Measurements from ENCODE around the gene TBL1XR1.

Gene TBL1XR1

DNA sequence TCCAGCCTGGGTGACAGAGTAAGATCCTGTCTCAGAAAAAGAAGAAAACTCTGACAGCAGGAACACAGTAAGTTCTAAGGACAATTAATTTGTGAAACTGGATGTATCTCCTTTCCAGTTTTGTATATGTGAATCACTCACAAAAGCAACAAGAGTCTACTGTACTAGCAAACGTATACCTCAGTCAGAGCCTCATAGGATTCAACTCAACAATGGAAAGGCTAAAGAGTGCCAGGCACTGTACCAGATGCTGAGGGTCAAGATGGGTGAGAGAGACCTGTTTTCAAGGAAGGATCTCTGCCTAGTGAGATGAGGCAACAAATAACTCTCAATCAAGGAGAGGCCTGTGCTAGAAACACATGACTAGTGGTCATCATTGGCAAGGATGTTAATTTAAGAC, 14.9 kb downstream of the TBL1XR1 start:
- H3K4me3 ChIP-seq (IDR thresholded peaks at IDR 0.05; ENCODE audit: insufficient read depth, low read depth, low read length), result no peak overlapping the region
- no peak overlapping the region for H3K9ac ChIP-seq
- no peak overlapping the region for H2AFZ ChIP-seq (ENCODE audit: low read depth)
- no peak overlapping the region for H3K27ac ChIP-seq
- TF ChIP-seq, protein P1, sequence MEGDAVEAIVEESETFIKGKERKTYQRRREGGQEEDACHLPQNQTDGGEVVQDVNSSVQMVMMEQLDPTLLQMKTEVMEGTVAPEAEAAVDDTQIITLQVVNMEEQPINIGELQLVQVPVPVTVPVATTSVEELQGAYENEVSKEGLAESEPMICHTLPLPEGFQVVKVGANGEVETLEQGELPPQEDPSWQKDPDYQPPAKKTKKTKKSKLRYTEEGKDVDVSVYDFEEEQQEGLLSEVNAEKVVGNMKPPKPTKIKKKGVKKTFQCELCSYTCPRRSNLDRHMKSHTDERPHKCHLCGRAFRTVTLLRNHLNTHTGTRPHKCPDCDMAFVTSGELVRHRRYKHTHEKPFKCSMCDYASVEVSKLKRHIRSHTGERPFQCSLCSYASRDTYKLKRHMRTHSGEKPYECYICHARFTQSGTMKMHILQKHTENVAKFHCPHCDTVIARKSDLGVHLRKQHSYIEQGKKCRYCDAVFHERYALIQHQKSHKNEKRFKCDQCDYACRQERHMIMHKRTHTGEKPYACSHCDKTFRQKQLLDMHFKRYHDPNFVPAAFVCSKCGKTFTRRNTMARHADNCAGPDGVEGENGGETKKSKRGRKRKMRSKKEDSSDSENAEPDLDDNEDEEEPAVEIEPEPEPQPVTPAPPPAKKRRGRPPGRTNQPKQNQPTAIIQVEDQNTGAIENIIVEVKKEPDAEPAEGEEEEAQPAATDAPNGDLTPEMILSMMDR (conservative IDR thresholded peaks at IDR 0.05; ENCODE audit: low read depth, low read length), result no peak
- H4K20me1 ChIP-seq (ENCODE audit: insufficient read depth), result peaks cover 98% of the 10 kb centered on the region
- no peak overlapping the region for H3K4me2 ChIP-seq
- no peaks in the 10 kb centered on the region for H3K36me3 ChIP-seq (ENCODE audit: insufficient read depth)
- no peaks in the 10 kb centered on the region for H3K27me3 ChIP-seq (ENCODE audit: insufficient read depth, low read depth)
- H3K4me1 ChIP-seq (ENCODE audit: low read depth, poor library complexity, severe bottlenecking), result peaks cover 66% of the 10 kb centered on the region
- H3K79me2 ChIP-seq (ENCODE audit: insufficient read depth, low read depth), result peaks cover 100% of the 10 kb centered on the region

DNA sequence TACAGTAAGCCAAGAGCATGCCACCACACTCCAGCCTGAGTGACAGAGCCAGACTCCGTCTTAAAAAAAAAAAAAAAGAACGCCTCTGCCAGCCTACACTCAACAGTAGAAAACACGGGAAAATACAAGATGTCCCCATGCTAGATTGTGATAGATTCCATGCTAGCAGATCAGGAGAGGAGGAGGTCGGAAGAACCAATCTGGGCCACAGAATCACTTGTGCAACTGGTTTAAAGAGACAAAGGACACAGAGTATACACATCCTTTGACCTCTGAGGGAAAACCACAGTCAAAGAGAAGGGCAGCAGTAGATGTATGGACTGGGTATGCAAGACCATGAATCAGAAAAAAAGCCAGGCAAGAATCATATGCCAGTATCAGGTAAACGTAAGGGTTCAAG, 15.9 kb downstream of the TBL1XR1 start:
- TF ChIP-seq, protein P1 (conservative IDR thresholded peaks at IDR 0.05; ENCODE audit: low read depth, low read length), result no peak
- Histone ChIP-seq H3K4me2 (no peak overlapping the region), H3K4me3 (IDR thresholded peaks at IDR 0.05; ENCODE audit: insufficient read depth, low read depth, low read length) (no peak overlapping the region), H3K4me1 (ENCODE audit: low read depth, poor library complexity, severe bottlenecking) (peaks cover 58% of the 10 kb centered on the region), H4K20me1 (ENCODE audit: insufficient read depth) (peaks cover 96% of the 10 kb centered on the region), H3K9ac (no peak overlapping the region), H2AFZ (ENCODE audit: low read depth) (no peak overlapping the region), H3K27me3 (ENCODE audit: insufficient read depth, low read depth) (no peaks in the 10 kb centered on the region), H3K36me3 (ENCODE audit: insufficient read depth) (no peaks in the 10 kb centered on the region), H3K27ac (no peak overlapping the region), H3K79me2 (ENCODE audit: insufficient read depth, low read depth) (peaks cover 100% of the 10 kb centered on the region)

DNA sequence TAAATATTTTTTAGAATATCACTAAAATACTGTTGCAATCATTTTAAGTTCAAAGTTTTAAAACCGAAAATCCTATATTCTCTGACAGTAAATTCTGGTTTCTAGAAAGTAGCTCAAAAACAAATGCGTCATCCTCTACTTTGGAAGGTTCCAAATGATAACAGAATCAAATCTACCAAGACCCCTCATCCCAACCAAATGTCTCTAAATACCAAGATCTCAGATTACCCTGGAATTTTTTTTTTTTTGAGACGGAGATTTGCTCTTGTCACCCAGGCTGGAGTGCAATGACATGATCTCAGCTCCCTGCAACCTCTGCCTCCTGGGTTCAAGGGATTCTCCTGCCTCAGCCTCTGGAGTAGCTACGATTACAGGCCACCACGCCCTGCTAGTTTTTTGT, 16.8 kb downstream of the TBL1XR1 start:
- Histone ChIP-seq H3K4me1 (ENCODE audit: low read depth, poor library complexity, severe bottlenecking) (peaks cover 49% of the 10 kb centered on the region), H3K27ac (no peak overlapping the region), H3K9ac (no peak overlapping the region), H3K4me2 (no peak overlapping the region), H4K20me1 (ENCODE audit: insufficient read depth) (peaks cover 90% of the 10 kb centered on the region), H3K27me3 (ENCODE audit: insufficient read depth, low read depth) (no peaks in the 10 kb centered on the region), H2AFZ (ENCODE audit: low read depth) (no peak overlapping the region), H3K4me3 (IDR thresholded peaks at IDR 0.05; ENCODE audit: insufficient read depth, low read depth, low read length) (no peak overlapping the region), H3K79me2 (ENCODE audit: insufficient read depth, low read depth) (peaks cover 100% of the 10 kb centered on the region), H3K36me3 (ENCODE audit: insufficient read depth) (no peaks in the 10 kb centered on the region)
- TF ChIP-seq, protein P1 (conservative IDR thresholded peaks at IDR 0.05; ENCODE audit: low read depth, low read length), result no peak

DNA sequence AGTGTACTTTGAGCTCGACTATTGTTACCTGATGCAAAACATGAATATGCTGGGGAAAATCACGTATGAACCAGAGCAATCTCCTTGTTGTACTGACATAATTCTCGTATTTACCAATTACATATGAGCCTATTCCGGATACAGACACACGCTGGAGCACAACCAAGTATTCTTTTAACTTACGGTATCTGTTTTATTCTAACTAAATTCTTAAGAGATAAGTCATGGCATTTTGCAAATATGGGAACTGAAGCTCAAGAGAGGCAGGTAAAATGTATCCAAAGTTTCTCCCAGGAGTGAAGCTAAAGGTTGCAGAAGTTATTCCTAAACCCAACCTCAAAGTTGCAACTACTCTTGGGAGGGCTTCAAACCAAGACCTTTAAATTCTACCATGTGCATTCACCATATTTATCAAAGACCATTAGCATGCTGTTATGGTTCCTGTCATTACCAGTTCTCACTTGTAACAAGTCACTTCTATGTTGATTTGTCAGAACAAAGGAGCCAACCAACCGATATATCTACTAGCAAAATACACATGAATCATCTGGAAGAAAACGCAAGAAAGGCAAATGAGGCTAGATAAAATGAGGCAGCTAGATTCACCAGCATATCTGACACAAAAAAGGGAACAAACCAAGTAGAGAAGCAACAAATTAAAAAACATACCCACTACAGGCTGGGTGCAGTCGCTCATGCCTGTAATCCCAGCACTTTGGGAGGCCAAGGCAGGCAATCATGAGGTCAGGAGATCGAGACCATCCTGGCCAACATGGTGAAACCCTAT, 17.8 kb downstream of the TBL1XR1 start:
- H4K20me1 ChIP-seq (ENCODE audit: insufficient read depth), result peaks cover 90% of the 10 kb centered on the region
- H3K4me1 ChIP-seq (ENCODE audit: low read depth, poor library complexity, severe bottlenecking), result peaks cover 45% of the 10 kb centered on the region
- H2AFZ ChIP-seq (ENCODE audit: low read depth), result no peak overlapping the region
- TF ChIP-seq, protein P1 (conservative IDR thresholded peaks at IDR 0.05; ENCODE audit: low read depth, low read length), result no peak
- H3K27me3 ChIP-seq (ENCODE audit: insufficient read depth, low read depth), result no peaks in the 10 kb centered on the region
- no peak overlapping the region for H3K4me3 ChIP-seq (IDR thresholded peaks at IDR 0.05; ENCODE audit: insufficient read depth, low read depth, low read length)
- H3K79me2 ChIP-seq (ENCODE audit: insufficient read depth, low read depth), result peaks cover 100% of the 10 kb centered on the region
- H3K9ac ChIP-seq, result no peak overlapping the region
- H3K36me3 ChIP-seq (ENCODE audit: insufficient read depth), result no peaks in the 10 kb centered on the region
- H3K27ac ChIP-seq, result no peak overlapping the region
- no peak overlapping the region for H3K4me2 ChIP-seq
